ENCODE measurements around the gene KCND1. TPM values are rescaled to one million over a fixed set of nuclear protein-coding genes. Genes with fewer than 3 reads are reported as not detected.

The KCND1 gene
- total RNA-seq, 1 donor from 2014 or later: 5.2 TPM

- no peak for TF ChIP-seq EZH2 (IDR thresholded peaks at IDR 0.05; ENCODE audit: insufficient read depth, low read length)
- no peak for TF ChIP-seq CTCF (IDR thresholded peaks at IDR 0.05; ENCODE audit: insufficient read depth, low read depth, low read length)
- H3K27me3 ChIP-seq (ENCODE audit: insufficient read depth, low read length): no peaks in the 10 kb centered on the region
- no peak overlapping the region for H3K27ac ChIP-seq (ENCODE audit: low read depth, low read length)
- Mint-ChIP-seq H3K27me3 (ENCODE audit: low read depth, unreplicated experiment) (no peaks in the 10 kb centered on the region), H3K9me3 (ENCODE audit: unreplicated experiment) (no peaks in the 10 kb centered on the region), H3K4me3 (ENCODE audit: unreplicated experiment) (no peak overlapping the region), H3K4me1 (ENCODE audit: low read depth, unreplicated experiment) (no peaks in the 10 kb centered on the region), H3K27ac (ENCODE audit: unreplicated experiment) (no peak overlapping the region), H3K36me3 (ENCODE audit: low read depth, unreplicated experiment) (no peaks in the 10 kb centered on the region)
- no peaks in the 10 kb centered on the region for H3K79me2 ChIP-seq (ENCODE audit: insufficient read depth, low read length)
- H3K4me1 ChIP-seq (ENCODE audit: insufficient read depth, low read length): no peaks in the 10 kb centered on the region
- no peak overlapping the region for H3K9ac ChIP-seq (ENCODE audit: low read length)
- no peak overlapping the region for H3K4me2 ChIP-seq (ENCODE audit: low read length)
- no peak overlapping the region for H2AFZ ChIP-seq (ENCODE audit: low read depth, low read length)
- H3K9me3 ChIP-seq (ENCODE audit: insufficient read depth, low read depth, low read length): no peaks in the 10 kb centered on the region
- no peaks in the 10 kb centered on the region for H4K20me1 ChIP-seq (ENCODE audit: insufficient read depth, low read length)
- FAIRE-seq (no peak), DNase-seq (ENCODE audit: low read depth) (no peak)
- H3K36me3 ChIP-seq (ENCODE audit: insufficient read depth, low read length): no peaks in the 10 kb centered on the region
- H3K4me3 ChIP-seq (ENCODE audit: insufficient read depth, low read depth, low read length): no peak overlapping the region
Measured at GRCh38 chrX:49019050-49019449, 47.4 kb upstream of the KCND1 start.

DNA sequence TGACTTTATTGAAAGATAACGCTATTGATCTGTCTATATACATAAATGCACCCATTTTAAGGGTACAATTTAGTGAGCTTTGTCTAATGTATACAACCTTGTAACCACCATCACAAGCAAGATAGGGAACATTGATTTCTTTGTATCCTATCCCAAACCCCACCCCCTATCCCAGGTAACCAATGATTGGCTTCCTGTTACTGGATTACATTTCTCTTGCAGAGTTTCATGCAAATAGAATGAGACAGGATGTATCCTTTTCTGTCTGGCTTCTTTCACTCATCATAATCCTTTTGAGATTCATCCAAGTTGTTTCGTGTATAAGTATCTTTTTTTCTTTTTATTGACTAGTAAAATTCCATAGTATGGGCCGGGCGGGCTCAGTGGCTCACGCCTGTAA lies 32.1 kb upstream of the KCND1 start:
- H3K36me3 Mint-ChIP-seq (ENCODE audit: low read depth, unreplicated experiment): no peaks in the 10 kb centered on the region

DNA sequence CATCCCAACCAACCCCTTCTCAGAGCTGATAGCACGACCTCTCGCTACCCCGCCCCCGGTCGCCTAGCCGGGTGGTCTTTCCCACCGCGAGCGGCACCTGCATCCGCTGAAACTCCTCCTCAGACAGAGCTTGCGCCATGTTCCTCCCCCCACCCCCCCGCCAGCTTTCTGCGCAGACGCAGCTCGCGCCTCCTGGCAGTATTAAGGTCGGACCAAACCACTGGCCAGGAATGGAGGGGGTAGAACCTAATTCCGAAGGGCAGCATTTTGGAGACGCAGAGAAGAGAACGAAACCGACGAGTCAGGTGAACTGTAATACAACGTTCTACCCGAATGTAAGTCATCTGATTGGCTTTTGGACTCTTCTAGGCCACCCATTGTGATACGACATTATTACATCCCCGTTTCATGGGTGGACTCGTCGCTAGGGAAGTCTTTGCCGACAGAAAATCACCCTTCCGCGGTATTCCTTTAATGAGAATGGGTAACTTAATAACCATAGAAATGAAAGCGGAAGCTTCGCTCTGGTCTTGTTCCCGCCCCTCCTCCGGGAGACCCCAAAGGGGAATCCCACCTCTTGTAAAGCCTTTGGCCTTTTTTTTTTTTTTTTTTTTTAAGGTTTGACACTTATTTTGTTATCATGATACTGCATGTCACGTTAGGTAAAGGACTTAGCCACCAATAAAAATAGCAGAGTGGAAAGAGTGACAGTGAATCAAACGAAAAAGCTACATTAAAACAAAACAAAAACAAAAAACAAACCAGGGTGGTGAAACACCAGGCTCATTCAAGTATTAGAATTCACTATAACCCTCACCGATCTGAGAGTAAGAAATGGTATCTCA lies 30.7 kb upstream of the KCND1 start, which contains the start of gene GRIPAP1:
TSS of gene GRIPAP1 (minus strand) at position 174 of the 845 bp plus-strand sequence. CDS start at position 139, 35 bp downstream.
- peaks cover 15% of the 10 kb centered on the region for H3K79me2 ChIP-seq (ENCODE audit: insufficient read depth, low read length)
- peaks cover 6% of the 10 kb centered on the region for H4K20me1 ChIP-seq (ENCODE audit: insufficient read depth, low read length)
- peak within 1 kb of the TSS; percentile 96 for H2AFZ ChIP-seq (ENCODE audit: low read depth, low read length)
- Mint-ChIP-seq H3K27me3 (ENCODE audit: low read depth, unreplicated experiment) (no peaks in the 10 kb centered on the region), H3K4me1 (ENCODE audit: low read depth, unreplicated experiment) (peaks cover 8% of the 10 kb centered on the region), H3K9me3 (ENCODE audit: unreplicated experiment) (no peaks in the 10 kb centered on the region), H3K27ac (ENCODE audit: unreplicated experiment) (peak within 1 kb of the TSS; percentile 91), H3K36me3 (ENCODE audit: low read depth, unreplicated experiment) (peaks cover 4% of the 10 kb centered on the region), H3K4me3 (ENCODE audit: unreplicated experiment) (peak within 1 kb of the TSS; percentile 99)
- no peaks in the 10 kb centered on the region for H3K36me3 ChIP-seq (ENCODE audit: insufficient read depth, low read length)
- H3K9me3 ChIP-seq (ENCODE audit: insufficient read depth, low read depth, low read length): no peaks in the 10 kb centered on the region
- DNase-seq (ENCODE audit: low read depth) (peak; percentile 98), FAIRE-seq (peak; percentile 82)
- peaks cover 8% of the 10 kb centered on the region for H3K4me1 ChIP-seq (ENCODE audit: insufficient read depth, low read length)
- H3K4me3 ChIP-seq (ENCODE audit: insufficient read depth, low read depth, low read length): peak within 1 kb of the TSS; percentile 93
- H3K27me3 ChIP-seq (ENCODE audit: insufficient read depth, low read length): no peaks in the 10 kb centered on the region
- H3K4me2 ChIP-seq (ENCODE audit: low read length): peak within 1 kb of the TSS; percentile 91
- peak within 1 kb of the TSS; percentile 97 for H3K9ac ChIP-seq (ENCODE audit: low read length)
- TF ChIP-seq EZH2 (IDR thresholded peaks at IDR 0.05; ENCODE audit: insufficient read depth, low read length): no peak
- TF ChIP-seq CTCF (IDR thresholded peaks at IDR 0.05; ENCODE audit: insufficient read depth, low read depth, low read length): no peak
- peak within 1 kb of the TSS; percentile 99 for H3K27ac ChIP-seq (ENCODE audit: low read depth, low read length)

More for the DNA sequence above, 32.1 kb upstream of the KCND1 start:
- H3K79me2 ChIP-seq (ENCODE audit: insufficient read depth, low read length): peaks cover 15% of the 10 kb centered on the region
- H3K4me1 Mint-ChIP-seq (ENCODE audit: low read depth, unreplicated experiment): peaks cover 3% of the 10 kb centered on the region
- H3K4me1 ChIP-seq (ENCODE audit: insufficient read depth, low read length): peaks cover 8% of the 10 kb centered on the region
- H3K4me3 ChIP-seq (ENCODE audit: insufficient read depth, low read depth, low read length): no peak overlapping the region
- H3K36me3 ChIP-seq (ENCODE audit: insufficient read depth, low read length): no peaks in the 10 kb centered on the region
- DNase-seq (ENCODE audit: low read depth): no peak
- H3K27ac Mint-ChIP-seq (ENCODE audit: unreplicated experiment): no peak overlapping the region
- no peaks in the 10 kb centered on the region for H3K9me3 ChIP-seq (ENCODE audit: insufficient read depth, low read depth, low read length)
- FAIRE-seq: no peak
- no peak overlapping the region for H3K9ac ChIP-seq (ENCODE audit: low read length)
- H3K4me2 ChIP-seq (ENCODE audit: low read length): no peak overlapping the region
- no peaks in the 10 kb centered on the region for H3K9me3 Mint-ChIP-seq (ENCODE audit: unreplicated experiment)
- no peaks in the 10 kb centered on the region for H3K27me3 Mint-ChIP-seq (ENCODE audit: low read depth, unreplicated experiment)
- TF ChIP-seq EZH2 (IDR thresholded peaks at IDR 0.05; ENCODE audit: insufficient read depth, low read length): no peak
- H2AFZ ChIP-seq (ENCODE audit: low read depth, low read length): no peak overlapping the region
- H3K27ac ChIP-seq (ENCODE audit: low read depth, low read length): no peak overlapping the region
- no peaks in the 10 kb centered on the region for H3K27me3 ChIP-seq (ENCODE audit: insufficient read depth, low read length)
- H3K4me3 Mint-ChIP-seq (ENCODE audit: unreplicated experiment): no peak overlapping the region
- no peaks in the 10 kb centered on the region for H4K20me1 ChIP-seq (ENCODE audit: insufficient read depth, low read length)
